Smooth muscle cell (in vitro differentiated cells): ENCODE data around the gene VRK1. TPM values are rescaled to one million over a fixed set of nuclear protein-coding genes. Genes with fewer than 3 reads are reported as not detected.

Experiments
- DNase-seq: peaks from one replicate; lab custom pipeline; 2025; ENCODE audit not compliant: unreplicated experiment; lab: John Stamatoyannopoulos, UW
- H2AFZ ChIP-seq: fragments of 200-600 bp; sonication (generic); 2 replicates; pipeline ENCODE4 v1.6.0; 2016; ENCODE audit warnings: antibody characterized with exemption, low read depth, mild to moderate bottlenecking
- H3F3A ChIP-seq: fragments of 200-600 bp; sonication (generic); 2 replicates; pipeline ENCODE4 v1.6.0; 2017; ENCODE audit warnings: antibody characterized with exemption, low read depth
- H3K27ac ChIP-seq: fragments of 200-600 bp; sonication (generic); 2 replicates; pipeline ENCODE4 v1.5.1; 2016; ENCODE audit warnings: low read depth, mild to moderate bottlenecking
- H3K27me3 ChIP-seq: fragments of 200-600 bp; sonication (generic); 2 replicates; pipeline ENCODE4 v1.6.1; 2016; ENCODE audit warnings: low read depth, mild to moderate bottlenecking
- H3K36me3 ChIP-seq: fragments of 200-600 bp; sonication (generic); 2 replicates; pipeline ENCODE4 v1.5.1; 2016; ENCODE audit warnings: low read depth
- H3K4me1 ChIP-seq: fragments of 200-600 bp; sonication (generic); 2 replicates; pipeline ENCODE4 v1.5.1; 2016; ENCODE audit warnings: low read depth
- H3K4me2 ChIP-seq: fragments of 200-600 bp; sonication (generic); 2 replicates; pipeline ENCODE4 v1.6.0; 2016; ENCODE audit warnings: mild to moderate bottlenecking
- H3K4me3 ChIP-seq: fragments of 200-600 bp; sonication (generic); 2 replicates; pipeline ENCODE4 v1.5.1; 2016; ENCODE audit warnings: mild to moderate bottlenecking
- H3K79me2 ChIP-seq: fragments of 200-600 bp; sonication (generic); 2 replicates; pipeline ENCODE4 v1.6.0; 2016; ENCODE audit warnings: low read depth, mild to moderate bottlenecking
- H3K9ac ChIP-seq: fragments of 200-600 bp; sonication (generic); 2 replicates; pipeline ENCODE4 v1.6.0; 2016; ENCODE audit warnings: low read depth
- H3K9me3 ChIP-seq: fragments of 200-600 bp; sonication (generic); replicated peaks from 2 replicates; pipeline ENCODE4 v1.5.1; 2016; ENCODE audit warnings: low read depth
- H4K20me1 ChIP-seq: fragments of 200-600 bp; sonication (generic); 2 replicates; pipeline ENCODE4 v1.6.0; 2016; ENCODE audit warnings: low read depth
- CTCF ChIP-seq: fragments of 200-600 bp; sonication (generic); IDR thresholded peaks from 2 replicates; pipeline ENCODE4 v1.5.1; 2017; ENCODE audit warnings: borderline replicate concordance, mild to moderate bottlenecking, antibody characterized with exemption; ENCODE audit not compliant: insufficient read depth, poor library complexity, severe bottlenecking
- WGBS: methylation state at CpG from one replicate; pipeline ENCODE4 v1.1.7; 2016; ENCODE audit warnings: low lambda C conversion rate; 5-methylcytosine and 5-hydroxymethylcytosine counted together
- polyA plus RNA-seq: library from polyadenylated mRNA; unstranded; fragments of >200 nt; fragmentation: Nextera tagmentation; extraction: Ambion mirVana; gene quantifications from 2 replicates; pipeline ENCODE4 v1.2.1, GENCODE V29; 2016
- total RNA-seq: library from RNA; depleted of rRNA; stranded (reverse); fragments of >200 nt; gene quantifications from 2 replicates; pipeline ENCODE4 v1.2.3, GENCODE V29; 2014

The VRK1 gene
- total and polyA plus RNA-seq, 2 experiments from 2014 or later, result 13.7 to 13.9 TPM

GRCh38 chr14:96926001-96926400 lies 128.8 kb downstream of the VRK1 start:
- H2AFZ ChIP-seq, result no peak overlapping the region
- no peak for DNase-seq
- TF ChIP-seq CTCF, result no peak

GRCh38 chr14:96928779-96929380 lies 131.7 kb downstream of the VRK1 start:
- H3K9ac ChIP-seq, result no peak overlapping the region
- no peaks in the 10 kb centered on the region for H3F3A ChIP-seq
- H4K20me1 ChIP-seq, result no peaks in the 10 kb centered on the region
- H3K36me3 ChIP-seq, result no peaks in the 10 kb centered on the region
- H2AFZ ChIP-seq, result no peak overlapping the region
- no peak overlapping the region for H3K4me3 ChIP-seq
- no peaks in the 10 kb centered on the region for H3K9me3 ChIP-seq
- DNase-seq, result no peak
- H3K27ac ChIP-seq, result no peak overlapping the region
- no peaks in the 10 kb centered on the region for H3K79me2 ChIP-seq
- no peak for TF ChIP-seq CTCF
- H3K27me3 ChIP-seq, result no peaks in the 10 kb centered on the region
- H3K4me1 ChIP-seq, result no peaks in the 10 kb centered on the region
- H3K4me2 ChIP-seq, result no peak overlapping the region
- 90% methylated on average over 3 of the region's 3 CpGs for WGBS

More at GRCh38 chr14:96926001-96926400, 128.8 kb downstream of the VRK1 start:
- Histone ChIP-seq H3K27ac (no peak overlapping the region), H4K20me1 (no peaks in the 10 kb centered on the region), H3K4me1 (no peaks in the 10 kb centered on the region), H3K4me3 (no peak overlapping the region), H3K4me2 (no peak overlapping the region), H3K27me3 (no peaks in the 10 kb centered on the region), H3K9ac (no peak overlapping the region), H3K79me2 (no peaks in the 10 kb centered on the region), H3F3A (no peaks in the 10 kb centered on the region), H3K9me3 (no peaks in the 10 kb centered on the region), H3K36me3 (no peaks in the 10 kb centered on the region)
- WGBS, result 96% methylated on average over 8 of the region's 8 CpGs

- H3K4me1 ChIP-seq, result peaks cover 7% of the 10 kb centered on the region
- no peak overlapping the region for H3K4me3 ChIP-seq
- no peaks in the 10 kb centered on the region for H3K27me3 ChIP-seq
- H3K9ac ChIP-seq, result no peak overlapping the region
- no peak overlapping the region for H3K27ac ChIP-seq
- no peaks in the 10 kb centered on the region for H3K36me3 ChIP-seq
- 91% methylated on average over 10 of the region's 10 CpGs for WGBS
- no peak overlapping the region for H3K4me2 ChIP-seq
- no peaks in the 10 kb centered on the region for H3K9me3 ChIP-seq
- no peaks in the 10 kb centered on the region for H3F3A ChIP-seq
- H3K79me2 ChIP-seq, result no peaks in the 10 kb centered on the region
- DNase-seq, result no peak
- H4K20me1 ChIP-seq, result no peaks in the 10 kb centered on the region
- no peak for TF ChIP-seq CTCF
- H2AFZ ChIP-seq, result no peak overlapping the region
Measured at GRCh38 chr14:96929950-96930349, 132.8 kb downstream of the VRK1 start.

- H2AFZ ChIP-seq, result no peak overlapping the region
- H4K20me1 ChIP-seq, result no peaks in the 10 kb centered on the region
- TF ChIP-seq CTCF, result no peak
- H3K36me3 ChIP-seq, result no peaks in the 10 kb centered on the region
- DNase-seq, result no peak
- no peak overlapping the region for H3K4me2 ChIP-seq
- H3K4me3 ChIP-seq, result no peak overlapping the region
- no peaks in the 10 kb centered on the region for H3F3A ChIP-seq
- H3K9me3 ChIP-seq, result no peaks in the 10 kb centered on the region
- peaks cover 9% of the 10 kb centered on the region for H3K4me1 ChIP-seq
- H3K79me2 ChIP-seq, result no peaks in the 10 kb centered on the region
- no peak overlapping the region for H3K9ac ChIP-seq
- H3K27ac ChIP-seq, result no peak overlapping the region
- 94% methylated on average over 3 of the region's 3 CpGs for WGBS
- no peaks in the 10 kb centered on the region for H3K27me3 ChIP-seq
Measured at GRCh38 chr14:96930526-96930925, 133.3 kb downstream of the VRK1 start.
